ENCODE results near the gene RNF44.

Gene RNF44

GRCh38 chr5:176535101-176535663 is 2.0 kb downstream of the RNF44 start:
- peak; percentile 78 for DNase-seq (ENCODE audit: low spot score)

GRCh38 chr5:176534640-176535039 is 2.6 kb downstream of the RNF44 start:
- peak; percentile 70 for DNase-seq (ENCODE audit: low spot score)

- peak; percentile 53 for DNase-seq (ENCODE audit: low spot score)
Observed at GRCh38 chr5:176533894-176534611, 3.1 kb downstream of the RNF44 start.

GRCh38 chr5:176533390-176533789 is 3.8 kb downstream of the RNF44 start:
- DNase-seq (ENCODE audit: low spot score): no peak

GRCh38 chr5:176532795-176533194 is 4.4 kb downstream of the RNF44 start:
- DNase-seq (ENCODE audit: low spot score): no peak

- no peak for DNase-seq (ENCODE audit: low spot score)
Observed at GRCh38 chr5:176531902-176532493, 5.2 kb downstream of the RNF44 start.

- no peak for DNase-seq (ENCODE audit: low spot score)
Observed at GRCh38 chr5:176530983-176531901, 6.0 kb downstream of the RNF44 start.

GRCh38 chr5:176530393-176530982 is 6.7 kb downstream of the RNF44 start:
- no peak for DNase-seq (ENCODE audit: low spot score)

GRCh38 chr5:176529741-176530141 is 7.5 kb downstream of the RNF44 start:
- DNase-seq (ENCODE audit: low spot score): no peak

- DNase-seq (ENCODE audit: low spot score): no peak
Observed at GRCh38 chr5:176529116-176529740, 8.0 kb downstream of the RNF44 start.

GRCh38 chr5:176528761-176529115 is 8.5 kb downstream of the RNF44 start:
- DNase-seq (ENCODE audit: low spot score): no peak

GRCh38 chr5:176528301-176528700 is 8.9 kb downstream of the RNF44 start:
- no peak for DNase-seq (ENCODE audit: low spot score)

- DNase-seq (ENCODE audit: low spot score): no peak
Observed at GRCh38 chr5:176527246-176528222, 9.7 kb downstream of the RNF44 start.

- no peak for DNase-seq (ENCODE audit: low spot score)
Observed at GRCh38 chr5:176526462-176526861, 10.7 kb downstream of the RNF44 start.

GRCh38 chr5:176525677-176526076 is 11.5 kb downstream of the RNF44 start:
- DNase-seq (ENCODE audit: low spot score): no peak

- no peak for DNase-seq (ENCODE audit: low spot score)
Observed at GRCh38 chr5:176524987-176525386, 12.2 kb downstream of the RNF44 start.

GRCh38 chr5:176524138-176524537 is 13.1 kb downstream of the RNF44 start:
- no peak for DNase-seq (ENCODE audit: low spot score)

GRCh38 chr5:176521699-176522263 is 15.4 kb downstream of the RNF44 start:
- no peak for DNase-seq (ENCODE audit: low spot score)

- DNase-seq (ENCODE audit: low spot score): no peak
Observed at GRCh38 chr5:176521286-176521685, 15.9 kb downstream of the RNF44 start.
